Activated naive CD8-positive, alpha-beta T cell treated with anti-CD3 and anti-CD28 coated beads for 36 hours (primary cell): ENCODE data around the gene GBA3. TPM values are rescaled to one million over a fixed set of nuclear protein-coding genes. Genes with fewer than 3 reads are reported as not detected.
A peak's percentile ranks its signal among the peaks of the same experiment; 100 is the strongest.

Experiments
- DNase-seq: peaks from one replicate; pipeline ENCODE4 v3.0.0; 2021
- H3K27ac Mint-ChIP-seq: one replicate; pipeline ENCODE4 v1.8.0; 2022; ENCODE audit warnings: mild to moderate bottlenecking, moderate library complexity, mixed read lengths
- H3K27me3 Mint-ChIP-seq: one replicate; pipeline ENCODE4 v1.8.0; 2022; ENCODE audit warnings: mild to moderate bottlenecking, mixed read lengths
- H3K36me3 Mint-ChIP-seq: one replicate; pipeline ENCODE4 v1.8.0; 2021; ENCODE audit warnings: mild to moderate bottlenecking, mixed read lengths
- H3K4me1 Mint-ChIP-seq: one replicate; pipeline ENCODE4 v1.8.0; 2021; ENCODE audit warnings: mixed read lengths
- H3K4me3 Mint-ChIP-seq: one replicate; pipeline ENCODE4 v1.8.0; 2022; ENCODE audit warnings: mild to moderate bottlenecking, moderate library complexity, mixed read lengths
- H3K9me3 Mint-ChIP-seq: one replicate; pipeline ENCODE4 v1.8.0; 2022; ENCODE audit warnings: mixed read lengths
- total RNA-seq, 2 experiments: library from RNA; stranded (reverse); gene quantifications; one replicate each; pipeline ENCODE4 v1.2.3, GENCODE V29; 2021

Gene GBA3
- not detected for total RNA-seq

DNA sequence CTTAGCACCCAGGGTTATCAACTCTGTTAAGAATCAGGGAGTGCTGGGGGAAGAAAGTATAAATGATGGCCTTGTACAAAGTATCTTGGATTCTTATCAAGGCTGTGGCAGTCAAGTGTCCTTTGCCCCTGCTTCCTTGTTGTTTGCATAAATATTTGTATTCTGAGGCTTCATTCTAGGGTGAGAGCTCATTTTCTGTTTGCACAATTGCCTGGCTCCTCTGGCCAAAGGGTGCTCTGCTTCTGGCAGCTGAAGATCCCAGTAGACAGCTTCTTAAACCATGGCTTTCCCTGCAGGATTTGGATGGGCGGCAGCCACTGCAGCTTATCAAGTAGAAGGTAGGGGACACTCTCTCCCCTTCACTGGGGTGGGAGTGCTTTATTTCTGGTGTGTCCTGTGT is at the start of gene GBA3:
GBA3 (plus strand) TSS at position 202 of the 400 bp plus-strand sequence.
- DNase-seq, result no peak
- H3K27ac Mint-ChIP-seq, result no peak within 1 kb of the TSS
- peaks cover 4% of the 10 kb centered on the region for H3K27me3 Mint-ChIP-seq
- H3K4me3 Mint-ChIP-seq, result no peak within 1 kb of the TSS
- peaks cover 7% of the 10 kb centered on the region for H3K4me1 Mint-ChIP-seq
- no peaks in the 10 kb centered on the region for H3K9me3 Mint-ChIP-seq
- H3K36me3 Mint-ChIP-seq, result no peaks in the 10 kb centered on the region

DNA sequence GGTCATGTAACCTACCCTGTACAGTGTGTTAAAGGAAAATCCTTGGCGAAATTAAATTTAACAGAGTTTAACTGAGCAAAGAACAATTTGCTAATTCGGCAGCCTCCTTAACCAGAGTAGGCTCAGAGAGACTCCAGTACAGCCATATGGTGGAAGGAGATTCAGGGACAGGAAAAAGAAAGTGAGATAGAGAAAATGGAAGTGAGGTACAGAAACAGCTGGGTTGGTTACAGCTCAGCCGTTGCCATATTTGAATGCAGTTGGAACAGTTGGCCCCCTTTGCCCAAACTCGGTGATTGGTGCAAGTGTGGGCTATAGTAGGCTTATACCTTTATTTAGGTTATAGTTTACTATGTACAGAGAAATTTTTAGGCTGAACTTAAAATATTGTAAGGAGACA is 48.8 kb upstream of the GBA3 start:
- H3K27ac Mint-ChIP-seq, result no peak overlapping the region
- no peak overlapping the region for H3K4me3 Mint-ChIP-seq
- peaks cover 2% of the 10 kb centered on the region for H3K36me3 Mint-ChIP-seq
- H3K9me3 Mint-ChIP-seq, result peaks cover 7% of the 10 kb centered on the region
- no peaks in the 10 kb centered on the region for H3K27me3 Mint-ChIP-seq
- H3K4me1 Mint-ChIP-seq, result peaks cover 2% of the 10 kb centered on the region
- DNase-seq, result no peak

DNA sequence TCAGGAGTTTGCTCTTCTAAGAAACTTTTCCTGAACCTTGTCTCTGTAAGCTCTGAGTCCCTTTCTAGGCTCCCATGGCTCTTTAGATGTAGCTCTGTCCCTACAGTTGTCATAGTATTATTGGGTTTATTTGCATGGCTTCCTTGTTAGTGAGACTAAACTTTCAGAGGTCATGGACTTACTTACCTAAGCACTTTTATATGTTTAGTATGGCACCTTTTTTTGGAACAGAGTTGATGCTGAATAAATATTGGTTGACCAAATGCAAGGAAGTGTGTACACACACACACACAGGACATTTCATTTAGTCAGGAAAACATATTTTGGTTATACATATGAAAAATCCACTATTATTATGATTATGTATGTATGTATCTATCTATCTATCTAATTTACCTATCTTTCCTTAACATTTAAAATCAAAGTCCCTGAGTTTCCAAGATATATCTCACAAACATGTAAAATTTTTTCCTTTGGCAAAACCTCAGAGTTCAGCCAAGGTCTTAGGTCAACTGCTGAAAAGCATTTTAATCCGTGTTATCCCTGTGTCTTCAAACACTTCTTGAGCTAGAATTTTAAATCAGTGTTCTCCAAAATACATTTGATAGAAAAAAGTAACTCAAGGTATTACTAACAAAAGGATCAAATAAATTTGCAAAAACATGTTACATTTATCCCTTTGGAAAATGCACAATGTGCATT is 47.1 kb upstream of the GBA3 start:
- Mint-ChIP-seq H3K36me3 (peaks cover 2% of the 10 kb centered on the region), H3K4me3 (no peak overlapping the region), H3K27me3 (no peaks in the 10 kb centered on the region), H3K27ac (no peak overlapping the region), H3K9me3 (peaks cover 3% of the 10 kb centered on the region), H3K4me1 (peaks cover 2% of the 10 kb centered on the region)
- DNase-seq, result no peak

DNA sequence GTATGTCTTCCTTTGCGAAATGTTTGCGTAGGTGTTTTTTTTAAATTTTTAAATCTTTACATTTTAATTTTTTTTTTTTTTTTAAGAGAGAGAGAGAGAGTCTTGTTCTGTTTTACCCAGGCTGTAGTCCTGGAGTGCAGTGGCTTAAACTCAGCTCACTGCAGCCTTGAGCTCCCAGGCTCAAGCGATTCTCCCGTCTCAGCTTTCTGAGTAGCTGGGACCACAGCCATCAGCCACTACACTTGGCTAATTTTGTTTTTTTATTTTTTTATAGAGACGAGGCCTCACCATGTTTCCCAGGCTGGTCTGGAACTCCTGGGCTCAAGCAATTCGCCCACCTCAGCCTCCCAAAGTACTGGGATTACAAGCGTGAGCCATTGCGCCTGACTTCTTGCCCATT is 43.7 kb upstream of the GBA3 start:
- no peak for DNase-seq
- no peak overlapping the region for H3K27ac Mint-ChIP-seq
- no peak overlapping the region for H3K4me3 Mint-ChIP-seq
- H3K9me3 Mint-ChIP-seq, result peaks cover 2% of the 10 kb centered on the region
- no peaks in the 10 kb centered on the region for H3K27me3 Mint-ChIP-seq
- H3K4me1 Mint-ChIP-seq, result peaks cover 4% of the 10 kb centered on the region
- no peaks in the 10 kb centered on the region for H3K36me3 Mint-ChIP-seq

DNA sequence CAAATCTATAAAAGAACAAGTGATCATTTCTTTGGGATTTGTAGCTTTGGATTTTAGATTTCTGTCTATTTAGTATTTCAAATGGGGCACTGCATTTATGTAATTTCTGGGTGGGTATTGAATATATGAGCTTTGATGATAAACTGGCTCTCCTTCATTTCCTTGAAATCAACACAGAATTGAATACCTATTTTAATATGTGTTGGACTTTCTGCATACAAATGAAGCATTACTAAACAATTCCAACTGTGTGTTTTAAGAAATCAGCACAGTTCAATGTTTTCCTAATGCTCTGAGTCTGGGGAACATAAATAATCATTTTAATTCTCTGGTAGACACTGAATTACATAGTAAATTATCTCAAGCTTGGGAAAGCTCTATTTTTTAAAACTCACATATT is 42.0 kb upstream of the GBA3 start:
- no peaks in the 10 kb centered on the region for H3K27me3 Mint-ChIP-seq
- peaks cover 2% of the 10 kb centered on the region for H3K9me3 Mint-ChIP-seq
- DNase-seq, result no peak
- H3K36me3 Mint-ChIP-seq, result no peaks in the 10 kb centered on the region
- H3K4me3 Mint-ChIP-seq, result no peak overlapping the region
- H3K4me1 Mint-ChIP-seq, result peaks cover 9% of the 10 kb centered on the region
- H3K27ac Mint-ChIP-seq, result no peak overlapping the region

DNA sequence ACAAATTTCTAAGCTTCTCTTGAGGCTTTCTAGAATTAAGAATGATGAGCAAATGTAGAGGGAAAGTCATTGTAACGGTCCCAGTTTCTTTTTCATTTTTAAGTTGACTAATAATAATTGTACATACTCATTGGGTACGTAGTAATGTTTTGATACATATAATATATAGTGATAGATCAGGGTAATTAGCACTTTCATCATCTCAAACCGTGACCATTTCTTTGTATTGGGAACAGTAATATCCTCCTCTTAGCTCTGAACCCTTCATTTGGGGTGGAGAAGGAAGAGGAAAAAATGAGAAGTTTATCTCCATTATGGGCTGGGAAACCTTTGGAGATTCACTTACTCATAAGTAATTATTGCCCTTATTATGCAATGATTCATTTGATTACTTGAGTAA is 39.0 kb upstream of the GBA3 start:
- DNase-seq, result no peak
- Mint-ChIP-seq H3K36me3 (no peaks in the 10 kb centered on the region), H3K27me3 (no peaks in the 10 kb centered on the region), H3K4me1 (peaks cover 9% of the 10 kb centered on the region), H3K4me3 (no peak overlapping the region), H3K9me3 (peaks cover 2% of the 10 kb centered on the region), H3K27ac (no peak overlapping the region)

DNA sequence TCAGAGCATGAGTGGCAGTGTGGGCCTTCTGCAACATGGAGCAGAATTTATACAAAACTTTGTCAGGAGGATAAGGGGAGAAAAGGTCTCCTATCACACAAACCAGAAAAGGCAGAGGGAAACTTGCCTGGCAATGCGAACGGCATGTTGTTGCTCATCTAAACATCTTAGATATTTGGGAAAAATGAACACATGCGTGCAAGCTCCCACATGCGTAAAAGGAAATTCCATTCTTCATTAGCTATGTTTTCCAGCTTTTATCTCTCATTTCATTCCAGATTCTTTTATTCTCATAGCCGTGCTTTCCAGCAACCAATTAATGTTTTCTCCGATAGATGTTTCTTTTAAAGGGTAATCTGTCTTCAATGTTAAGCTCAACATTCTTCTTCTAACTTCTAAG is 31.3 kb upstream of the GBA3 start:
- Mint-ChIP-seq H3K9me3 (no peaks in the 10 kb centered on the region), H3K36me3 (no peaks in the 10 kb centered on the region), H3K4me1 (no peaks in the 10 kb centered on the region), H3K27me3 (no peaks in the 10 kb centered on the region), H3K27ac (no peak overlapping the region), H3K4me3 (no peak overlapping the region)
- no peak for DNase-seq

DNA sequence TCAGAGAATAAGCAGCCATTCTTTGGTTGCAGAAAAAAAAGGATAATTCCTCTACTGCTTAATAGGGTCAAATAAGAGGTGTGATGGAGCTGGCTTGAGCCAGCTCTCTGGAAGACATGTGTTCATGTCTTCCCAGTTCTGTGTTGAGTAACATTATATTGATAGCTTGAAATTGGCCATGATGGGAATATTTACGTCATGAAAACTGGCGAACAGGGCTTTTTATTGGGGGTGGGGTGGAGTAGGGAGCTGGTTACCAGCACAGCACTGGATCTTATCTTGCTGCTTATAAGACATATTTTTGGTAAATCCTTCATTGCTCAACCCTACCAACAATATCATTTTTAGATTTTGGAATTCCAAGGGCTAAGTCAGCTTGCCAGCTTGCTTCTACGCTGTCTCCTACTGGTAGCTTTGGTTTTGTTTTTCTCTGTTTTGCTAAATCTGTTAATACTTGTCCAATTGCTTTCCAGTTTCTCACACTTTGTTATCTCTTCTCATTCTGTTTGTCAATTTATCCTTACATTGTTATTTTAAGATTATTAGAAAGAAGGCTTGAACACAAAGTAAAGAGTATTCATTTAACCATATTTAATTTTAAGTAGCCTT is 25.3 kb upstream of the GBA3 start:
- Mint-ChIP-seq H3K4me1 (peaks cover 24% of the 10 kb centered on the region), H3K9me3 (peaks cover 2% of the 10 kb centered on the region), H3K27ac (no peak overlapping the region), H3K4me3 (no peak overlapping the region), H3K27me3 (no peaks in the 10 kb centered on the region), H3K36me3 (peaks cover 2% of the 10 kb centered on the region)
- DNase-seq, result no peak

DNA sequence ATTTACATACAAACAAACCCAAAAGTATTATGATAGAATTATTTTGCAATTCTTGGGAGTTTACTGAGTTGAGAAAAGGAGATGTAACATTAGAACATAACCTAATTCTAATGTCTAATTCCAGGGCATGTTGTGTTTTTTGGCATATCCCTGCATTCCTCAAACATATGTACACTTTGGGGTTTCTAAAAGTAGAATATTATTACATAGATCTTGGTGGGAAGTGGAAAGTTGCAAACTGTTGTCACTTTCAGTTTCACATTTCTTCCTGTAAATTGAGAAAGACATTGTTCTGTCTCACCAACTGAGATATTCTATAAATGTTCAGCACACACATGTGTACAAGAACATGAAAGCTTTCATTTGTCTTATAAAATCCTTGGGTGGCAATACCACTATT is 24.4 kb upstream of the GBA3 start:
- DNase-seq, result no peak
- Mint-ChIP-seq H3K27me3 (no peaks in the 10 kb centered on the region), H3K4me1 (peaks cover 32% of the 10 kb centered on the region), H3K4me3 (no peak overlapping the region), H3K36me3 (peaks cover 2% of the 10 kb centered on the region), H3K9me3 (peaks cover 4% of the 10 kb centered on the region), H3K27ac (peak overlapping the region; percentile 54)

DNA sequence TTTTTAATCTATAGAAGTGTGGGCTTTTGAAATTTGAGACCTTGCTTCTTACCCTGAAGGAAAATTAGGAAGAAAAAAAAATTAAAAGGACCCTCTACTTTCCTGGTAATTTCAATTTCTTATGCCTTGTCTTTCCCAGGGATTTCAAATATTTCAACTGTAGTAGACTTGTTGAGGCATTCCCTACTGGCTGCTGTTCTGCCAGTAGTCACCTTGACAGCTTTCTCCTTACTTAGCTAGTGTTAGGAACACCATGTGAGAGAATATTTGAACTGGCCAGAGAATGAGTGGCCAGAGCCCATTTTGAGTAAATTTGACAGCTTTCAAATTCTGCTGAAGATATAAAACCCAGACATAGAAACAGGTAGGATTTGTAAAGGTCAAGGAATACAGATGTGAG is 24.0 kb upstream of the GBA3 start:
- no peaks in the 10 kb centered on the region for H3K27me3 Mint-ChIP-seq
- peaks cover 2% of the 10 kb centered on the region for H3K36me3 Mint-ChIP-seq
- no peak overlapping the region for H3K4me3 Mint-ChIP-seq
- H3K4me1 Mint-ChIP-seq, result peaks cover 35% of the 10 kb centered on the region
- H3K27ac Mint-ChIP-seq, result peak overlapping the region; percentile 54
- H3K9me3 Mint-ChIP-seq, result peaks cover 4% of the 10 kb centered on the region
- no peak for DNase-seq

DNA sequence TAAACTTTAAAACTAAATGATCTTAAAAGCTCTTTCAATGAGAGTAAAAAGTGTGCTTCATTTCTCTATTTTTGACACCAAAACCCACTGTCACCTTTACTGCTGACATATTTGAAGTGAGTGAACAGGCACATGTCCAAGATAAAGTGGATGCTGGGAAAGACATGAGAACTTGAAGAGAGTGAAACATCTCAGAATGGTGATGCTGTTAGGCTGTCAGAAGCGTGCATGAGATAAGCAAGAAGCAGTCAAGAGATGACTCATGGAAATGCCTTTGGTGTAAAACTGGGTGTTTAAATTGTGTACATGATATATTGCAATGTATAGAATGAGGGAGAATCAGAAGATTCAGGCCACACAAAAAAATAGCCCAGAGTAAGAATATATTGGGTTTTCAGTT is 21.8 kb upstream of the GBA3 start:
- peaks cover 4% of the 10 kb centered on the region for H3K9me3 Mint-ChIP-seq
- H3K36me3 Mint-ChIP-seq, result peaks cover 2% of the 10 kb centered on the region
- no peaks in the 10 kb centered on the region for H3K27me3 Mint-ChIP-seq
- no peak overlapping the region for H3K4me3 Mint-ChIP-seq
- peaks cover 48% of the 10 kb centered on the region for H3K4me1 Mint-ChIP-seq
- DNase-seq, result no peak
- H3K27ac Mint-ChIP-seq, result no peak overlapping the region

DNA sequence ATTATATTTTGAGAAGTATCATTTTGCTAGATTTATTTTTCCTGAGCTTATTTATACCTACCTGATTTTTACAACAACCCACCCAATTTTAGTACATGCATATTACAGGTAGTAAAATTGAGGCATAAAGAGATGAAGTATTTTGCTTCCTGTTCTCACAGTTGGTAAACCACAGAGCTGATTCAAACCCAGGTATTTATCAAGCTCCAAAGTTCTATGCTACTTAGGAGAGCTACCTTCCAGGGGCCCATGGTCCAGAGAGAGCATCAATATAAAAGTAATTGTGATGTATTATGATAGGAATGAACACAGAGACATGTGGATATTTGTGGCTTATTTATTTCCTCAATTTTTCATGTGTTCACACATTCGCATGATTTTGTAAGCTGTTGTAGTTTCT is 20.2 kb upstream of the GBA3 start:
- no peak for DNase-seq
- Mint-ChIP-seq H3K27ac (peak overlapping the region; percentile 67), H3K36me3 (peaks cover 2% of the 10 kb centered on the region), H3K9me3 (peaks cover 4% of the 10 kb centered on the region), H3K4me1 (peaks cover 57% of the 10 kb centered on the region), H3K4me3 (no peak overlapping the region), H3K27me3 (no peaks in the 10 kb centered on the region)

DNA sequence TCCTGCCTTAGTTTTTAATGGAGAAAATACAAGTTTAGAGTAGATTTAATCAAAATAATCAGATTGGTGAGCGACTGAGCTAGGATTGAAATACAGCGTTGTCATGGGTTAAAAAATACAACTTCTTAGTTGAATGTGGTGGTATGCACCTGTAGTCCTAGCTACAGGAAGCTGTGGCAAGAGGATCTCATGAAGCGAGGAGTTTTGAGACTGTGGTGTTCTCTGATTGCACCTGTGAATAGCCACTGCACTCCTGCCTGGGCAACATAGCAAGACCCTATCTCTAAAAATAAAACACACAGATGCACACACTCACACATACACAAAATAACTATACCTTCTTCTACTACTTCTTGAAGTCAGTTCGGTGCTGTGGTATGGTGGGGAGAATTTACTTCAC is 19.8 kb upstream of the GBA3 start:
- H3K4me1 Mint-ChIP-seq, result peaks cover 61% of the 10 kb centered on the region
- H3K4me3 Mint-ChIP-seq, result no peak overlapping the region
- peaks cover 4% of the 10 kb centered on the region for H3K9me3 Mint-ChIP-seq
- H3K36me3 Mint-ChIP-seq, result peaks cover 2% of the 10 kb centered on the region
- no peaks in the 10 kb centered on the region for H3K27me3 Mint-ChIP-seq
- DNase-seq, result no peak
- H3K27ac Mint-ChIP-seq, result peak overlapping the region; percentile 67

DNA sequence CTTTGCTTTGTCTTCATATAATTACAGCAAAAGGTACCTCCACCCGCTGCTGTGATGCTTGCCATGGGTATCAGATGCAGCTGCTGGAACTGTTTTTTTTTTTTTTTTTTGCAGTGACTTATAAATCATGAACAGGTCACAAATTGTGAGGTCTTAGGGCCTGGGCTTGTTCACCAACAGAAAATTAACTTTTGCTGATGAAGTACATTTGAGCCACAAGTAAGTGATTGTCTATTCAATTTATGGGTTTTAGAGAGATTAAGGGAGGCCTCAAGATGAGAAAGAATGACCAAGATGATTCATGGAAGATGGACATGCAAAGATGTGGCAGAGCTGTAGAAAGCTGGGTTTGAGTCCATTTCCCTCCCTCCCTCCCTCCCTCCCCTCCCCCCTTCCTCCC is 18.0 kb upstream of the GBA3 start:
- Mint-ChIP-seq H3K27me3 (no peaks in the 10 kb centered on the region), H3K27ac (no peak overlapping the region), H3K36me3 (no peaks in the 10 kb centered on the region), H3K4me1 (peaks cover 48% of the 10 kb centered on the region), H3K4me3 (no peak overlapping the region), H3K9me3 (peaks cover 1% of the 10 kb centered on the region)
- no peak for DNase-seq

DNA sequence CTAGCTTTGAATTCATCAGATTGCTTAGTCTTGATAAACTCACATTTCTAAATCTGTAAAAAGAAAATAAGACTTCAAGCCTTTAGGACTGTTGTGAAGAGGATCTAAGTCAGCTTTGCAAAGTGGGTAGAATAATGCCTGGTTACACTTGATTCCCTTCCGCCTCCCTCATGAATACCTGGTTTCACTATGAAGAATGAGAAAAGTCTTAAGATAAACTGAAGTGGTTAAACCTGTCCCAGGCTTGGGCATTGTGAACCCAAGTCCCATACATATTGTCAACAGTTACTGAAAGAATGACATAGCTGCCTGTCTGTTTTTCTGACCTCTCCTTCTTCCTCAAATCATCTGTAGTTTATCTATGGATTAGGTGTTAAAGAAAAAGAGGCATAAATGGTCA is 16.7 kb upstream of the GBA3 start:
- no peak for DNase-seq
- Mint-ChIP-seq H3K4me3 (no peak overlapping the region), H3K27me3 (no peaks in the 10 kb centered on the region), H3K36me3 (no peaks in the 10 kb centered on the region), H3K9me3 (peaks cover 1% of the 10 kb centered on the region), H3K27ac (peak overlapping the region; percentile 30), H3K4me1 (peaks cover 53% of the 10 kb centered on the region)

DNA sequence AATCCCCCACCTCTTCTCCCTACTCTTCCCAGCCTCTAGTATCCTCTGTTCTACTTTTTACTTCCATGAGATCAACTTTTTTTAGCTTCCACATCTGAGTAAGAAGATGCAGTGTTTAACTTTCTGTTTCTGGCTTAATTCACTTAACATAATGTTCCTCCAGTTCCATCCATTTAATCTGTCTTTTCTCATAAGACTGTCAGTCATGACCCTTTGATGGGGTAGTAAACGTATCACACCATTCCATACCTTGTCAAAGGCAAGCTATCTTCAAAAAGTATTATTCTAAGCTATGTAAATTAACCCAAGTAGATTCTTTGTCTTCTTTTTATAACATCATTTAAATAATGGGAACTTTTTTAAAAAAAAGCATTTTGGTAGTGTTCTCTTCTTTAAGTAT is 15.0 kb upstream of the GBA3 start:
- Mint-ChIP-seq H3K36me3 (no peaks in the 10 kb centered on the region), H3K9me3 (peaks cover under 1% of the 10 kb centered on the region), H3K4me3 (no peak overlapping the region), H3K4me1 (peaks cover 44% of the 10 kb centered on the region), H3K27ac (no peak overlapping the region), H3K27me3 (no peaks in the 10 kb centered on the region)
- DNase-seq, result no peak
